Activated naive CD8-positive, alpha-beta T cell treated with anti-CD3 and anti-CD28 coated beads, Interleukin-2, amount 50 U/mL, for 24 hours (primary cell): ENCODE results near the gene MYH11.
A peak's percentile ranks its signal among the peaks of the same experiment; 100 is the strongest.
"Not testable (repeated sequence)": the region's sequence is repeated elsewhere in the genome, so short reads cannot be mapped to it uniquely, and the experiment has no call there.

ENCODE experiments used
- ATAC-seq: fragments of 150-1000 bp; cut with Tn5 transposase; one replicate; pipeline ENCODE4 v1.10.0; 2021
- DNase-seq: peaks from one replicate; pipeline ENCODE4 v3.0.0; 2021
- H3K27ac Mint-ChIP-seq: one replicate; pipeline ENCODE4 v1.8.0; 2021; ENCODE audit warnings: mild to moderate bottlenecking, mixed read lengths
- H3K27me3 Mint-ChIP-seq: one replicate; pipeline ENCODE4 v1.8.0; 2021; ENCODE audit warnings: mixed read lengths
- H3K36me3 Mint-ChIP-seq: one replicate; pipeline ENCODE4 v1.8.0; 2021; ENCODE audit warnings: low read depth, mixed read lengths
- H3K4me1 Mint-ChIP-seq: one replicate; pipeline ENCODE4 v1.8.0; 2021; ENCODE audit warnings: mixed read lengths
- H3K4me3 Mint-ChIP-seq: one replicate; pipeline ENCODE4 v1.8.0; 2021; ENCODE audit warnings: mild to moderate bottlenecking, moderate library complexity, mixed read lengths
- H3K9me3 Mint-ChIP-seq: one replicate; pipeline ENCODE4 v1.8.0; 2021; ENCODE audit warnings: mixed read lengths

MYH11 gene

DNA sequence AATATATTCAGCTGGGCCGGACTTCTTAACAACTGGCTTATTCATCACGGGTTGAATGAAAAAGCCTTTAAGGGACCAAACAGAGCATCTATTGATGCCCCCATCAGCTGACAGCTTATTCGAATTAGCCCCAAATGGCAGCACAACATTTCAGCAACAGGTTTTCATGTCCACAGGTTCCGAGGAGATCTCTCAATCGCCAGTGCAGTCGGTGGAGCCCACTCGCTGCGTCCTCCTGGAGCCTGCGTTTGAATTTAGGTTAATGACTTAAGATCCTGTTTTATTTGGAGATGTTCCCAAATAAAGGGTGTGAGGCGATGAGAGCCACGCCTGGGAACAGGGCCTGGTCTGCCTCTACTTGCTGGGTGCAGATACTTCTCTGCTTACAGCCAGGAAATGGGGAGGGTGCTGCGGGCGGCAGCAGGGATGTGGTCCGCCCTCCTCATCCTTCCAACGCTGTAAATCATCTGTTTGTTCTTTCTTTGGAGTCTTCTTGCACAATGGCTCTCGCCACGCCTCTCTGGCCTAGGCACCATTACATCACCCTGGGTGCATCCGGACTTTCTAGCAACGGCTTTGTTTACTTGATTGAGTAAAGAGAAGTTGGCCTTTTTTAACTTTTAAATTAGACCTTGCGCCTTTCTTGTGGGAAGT lies 184.2 kb downstream of the MYH11 start:
- peaks cover 43% of the 10 kb centered on the region for H3K36me3 Mint-ChIP-seq
- H3K27me3 Mint-ChIP-seq, result no peaks in the 10 kb centered on the region
- peak; percentile 50 for DNase-seq
- ATAC-seq, result peak; percentile 87
- H3K4me3 Mint-ChIP-seq, result peak overlapping the region; percentile 63
- H3K4me1 Mint-ChIP-seq, result peaks cover 42% of the 10 kb centered on the region
- H3K9me3 Mint-ChIP-seq, result no peaks in the 10 kb centered on the region
- H3K27ac Mint-ChIP-seq, result peak overlapping the region; percentile 95

DNA sequence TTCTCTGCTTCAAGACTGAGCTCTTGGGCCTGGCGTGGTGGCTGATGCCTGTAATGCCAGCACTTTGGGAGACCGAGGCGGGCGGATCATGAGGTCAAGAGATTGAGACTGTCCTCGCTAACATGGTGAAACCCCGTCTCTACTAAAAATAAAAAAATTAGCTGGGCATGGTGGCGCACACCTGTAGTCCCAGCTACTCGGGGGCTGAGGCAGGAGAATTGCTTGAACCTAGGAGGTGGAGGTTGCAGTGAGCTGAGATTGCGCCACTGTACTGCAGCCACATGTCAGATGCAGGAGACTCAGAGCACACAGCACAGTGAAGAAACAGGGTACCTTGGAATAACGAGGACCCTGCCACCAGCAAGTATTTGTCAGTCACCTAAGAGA lies 184.7 kb downstream of the MYH11 start:
- H3K9me3 Mint-ChIP-seq, ATAC-seq, H3K27me3 Mint-ChIP-seq, DNase-seq, H3K4me3 Mint-ChIP-seq: not testable (repeated sequence)
- peaks cover 42% of the 10 kb centered on the region for H3K4me1 Mint-ChIP-seq
- H3K36me3 Mint-ChIP-seq, result peaks cover 46% of the 10 kb centered on the region
- H3K27ac Mint-ChIP-seq, result peak overlapping the region; percentile 95

DNA sequence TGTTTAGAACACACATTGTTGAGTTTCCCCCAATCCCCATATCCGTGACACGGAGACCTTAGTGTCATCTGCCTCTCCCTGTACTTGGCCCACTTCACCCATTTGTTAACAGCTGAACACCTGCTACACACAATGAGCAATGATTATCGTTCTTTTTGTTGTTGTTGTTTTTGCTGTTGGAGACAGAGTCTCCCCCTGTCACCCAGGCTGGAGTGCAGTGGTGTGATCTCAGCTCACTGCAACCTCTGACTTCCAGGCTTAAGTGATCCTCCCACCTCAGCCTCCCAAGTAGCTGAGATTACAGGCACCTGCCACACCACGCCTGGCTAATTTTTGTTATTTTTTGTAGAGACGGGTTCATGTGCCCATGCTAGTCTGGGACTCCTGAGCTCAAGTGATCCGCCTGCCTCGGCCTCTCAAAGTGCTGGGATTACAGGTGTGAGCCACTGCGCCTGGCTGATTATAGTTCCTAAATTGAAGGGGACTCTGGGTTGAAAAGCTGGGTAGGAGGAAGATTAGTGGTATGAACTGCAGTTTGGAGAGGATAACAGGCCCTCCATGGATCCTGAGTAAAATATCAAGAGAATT lies 185.2 kb downstream of the MYH11 start:
- ATAC-seq (no peak), DNase-seq (no peak)
- peaks cover 50% of the 10 kb centered on the region for H3K36me3 Mint-ChIP-seq
- peaks cover 42% of the 10 kb centered on the region for H3K4me1 Mint-ChIP-seq
- H3K4me3 Mint-ChIP-seq, result no peak overlapping the region
- no peaks in the 10 kb centered on the region for H3K27me3 Mint-ChIP-seq
- peak overlapping the region; percentile 95 for H3K27ac Mint-ChIP-seq
- no peaks in the 10 kb centered on the region for H3K9me3 Mint-ChIP-seq

DNA sequence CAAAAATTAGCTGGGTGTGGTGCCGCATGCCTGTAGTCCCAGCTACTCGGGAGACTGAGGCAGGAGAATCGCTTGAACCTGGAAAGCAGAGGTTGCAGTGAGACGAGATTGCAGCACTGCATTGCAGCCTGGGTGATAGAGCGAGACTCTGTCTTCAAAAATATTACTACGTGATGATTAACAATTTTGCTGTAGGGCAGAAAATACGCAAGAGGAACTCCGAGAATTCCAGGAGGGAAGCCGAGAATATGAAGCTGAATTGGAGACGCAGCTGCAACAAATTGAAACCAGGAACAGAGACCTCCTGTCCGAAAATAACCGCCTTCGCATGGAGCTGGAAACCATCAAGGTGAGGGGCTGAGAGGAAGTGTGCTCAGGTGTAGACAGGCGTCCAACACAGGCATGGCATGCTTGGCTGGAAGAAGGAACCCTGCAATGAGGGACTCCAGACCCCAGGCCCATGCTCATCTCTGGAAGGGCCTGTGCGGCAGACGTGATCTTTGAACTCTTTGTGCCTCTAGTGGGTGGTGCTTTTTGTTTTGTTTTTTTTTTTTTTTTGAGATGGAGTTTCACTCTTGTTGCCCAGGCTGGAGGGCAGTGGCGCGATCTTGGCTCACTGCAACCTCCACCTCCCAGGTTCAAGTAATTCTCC lies 189.6 kb downstream of the MYH11 start:
- Mint-ChIP-seq H3K9me3 (no peaks in the 10 kb centered on the region), H3K27me3 (no peaks in the 10 kb centered on the region), H3K36me3 (peaks cover 45% of the 10 kb centered on the region), H3K4me1 (peaks cover 13% of the 10 kb centered on the region), H3K27ac (no peak overlapping the region), H3K4me3 (no peak overlapping the region)
- DNase-seq, result no peak
- no peak for ATAC-seq

DNA sequence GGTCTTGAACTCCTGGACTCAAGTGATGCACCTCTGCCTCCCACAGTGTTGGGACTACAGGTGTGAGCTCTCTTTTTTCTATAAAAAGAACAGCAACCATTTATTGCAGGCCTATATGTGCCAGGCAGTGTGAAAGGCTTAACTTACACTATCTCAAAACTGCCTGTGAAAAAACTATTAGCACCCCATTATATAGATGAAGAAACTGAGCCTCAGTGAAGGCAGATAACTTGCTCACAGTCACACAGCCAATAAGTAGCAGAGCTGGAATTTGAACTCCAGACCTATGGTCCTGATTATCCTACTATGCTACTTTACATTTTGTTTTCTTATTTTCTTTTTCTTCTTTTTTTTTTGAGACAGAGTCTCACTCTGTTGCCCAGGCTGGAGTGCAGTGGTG lies 191.7 kb downstream of the MYH11 start:
- DNase-seq (no peak), ATAC-seq (no peak)
- Mint-ChIP-seq H3K9me3 (no peaks in the 10 kb centered on the region), H3K4me3 (no peak overlapping the region), H3K27me3 (no peaks in the 10 kb centered on the region), H3K36me3 (peaks cover 45% of the 10 kb centered on the region), H3K27ac (no peak overlapping the region), H3K4me1 (peaks cover 14% of the 10 kb centered on the region)

DNA sequence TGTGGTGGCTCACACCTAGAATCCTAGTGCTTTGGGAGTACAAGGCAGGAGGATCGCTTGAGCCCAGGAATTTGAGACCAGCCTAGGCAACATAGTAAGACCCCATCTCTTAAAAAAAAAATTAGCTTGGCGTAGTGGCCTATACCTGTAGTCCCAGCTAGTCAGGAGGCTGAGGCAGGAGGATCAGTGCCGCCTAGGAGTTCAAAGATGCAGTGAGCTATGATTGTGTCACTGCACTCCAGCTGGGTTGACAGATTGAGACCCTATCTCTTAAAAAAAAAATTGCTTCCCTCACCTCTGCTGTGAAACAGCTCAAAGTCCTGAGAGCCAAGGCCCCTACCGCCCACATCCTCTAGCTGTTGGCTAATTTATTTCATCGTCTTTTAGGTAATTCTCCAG lies 196.6 kb downstream of the MYH11 start:
- ATAC-seq, result no peak
- Mint-ChIP-seq H3K9me3 (no peaks in the 10 kb centered on the region), H3K27ac (no peak overlapping the region), H3K4me1 (peaks cover 38% of the 10 kb centered on the region), H3K27me3 (no peaks in the 10 kb centered on the region), H3K4me3 (no peak overlapping the region), H3K36me3 (peaks cover 38% of the 10 kb centered on the region)
- DNase-seq, result no peak

DNA sequence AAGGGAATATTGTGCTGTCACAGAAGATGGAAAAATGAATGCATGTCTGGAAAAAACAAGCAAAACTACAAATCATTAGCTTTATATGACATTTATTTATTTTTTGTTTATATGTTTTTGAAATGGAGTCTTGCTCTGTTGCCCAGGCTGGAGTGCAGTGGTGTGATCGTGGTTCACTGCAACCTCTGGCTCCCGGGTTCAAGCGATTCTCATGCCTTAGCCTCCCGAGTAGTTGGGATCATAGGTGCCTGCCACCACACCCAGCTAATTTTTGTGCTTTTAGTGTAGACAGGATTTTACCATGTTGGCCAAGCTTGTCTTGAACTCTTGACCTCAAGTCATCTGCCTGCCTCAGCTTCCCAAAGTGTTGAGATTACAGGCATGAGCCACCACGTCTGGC lies 198.3 kb downstream of the MYH11 start:
- H3K36me3 Mint-ChIP-seq, result peaks cover 42% of the 10 kb centered on the region
- H3K4me1 Mint-ChIP-seq, result peaks cover 47% of the 10 kb centered on the region

DNA sequence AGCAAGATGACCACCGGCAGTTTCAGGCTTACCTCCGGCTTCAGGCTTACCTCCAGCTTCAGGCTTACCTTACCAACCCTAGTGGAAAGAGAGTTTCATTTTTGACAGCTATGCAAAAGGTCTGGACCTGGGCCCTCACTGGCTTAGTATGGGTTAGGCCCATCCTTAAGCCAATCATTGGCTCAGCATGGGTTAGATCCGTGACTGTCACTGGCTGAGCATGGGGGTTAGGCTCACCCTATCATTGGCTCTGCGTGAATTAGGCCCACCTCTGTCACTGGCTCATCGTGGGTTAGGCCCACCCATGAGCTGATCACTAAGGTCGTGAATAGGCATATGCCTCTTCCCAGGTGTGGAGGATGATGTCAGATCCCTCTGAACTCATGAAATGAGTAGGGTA lies 198.7 kb downstream of the MYH11 start:
- ATAC-seq, result peak; percentile 52
- Mint-ChIP-seq H3K36me3 (peaks cover 45% of the 10 kb centered on the region), H3K27me3 (no peaks in the 10 kb centered on the region), H3K27ac (no peak overlapping the region), H3K4me1 (peaks cover 51% of the 10 kb centered on the region), H3K4me3 (no peak overlapping the region), H3K9me3 (no peaks in the 10 kb centered on the region)
- DNase-seq, result no peak

More for the DNA sequence above, 198.3 kb downstream of the MYH11 start:
- ATAC-seq, result no peak
- Mint-ChIP-seq H3K27me3 (no peaks in the 10 kb centered on the region), H3K27ac (peak overlapping the region; percentile 73), H3K4me3 (no peak overlapping the region), H3K9me3 (no peaks in the 10 kb centered on the region)
- DNase-seq, result no peak

DNA sequence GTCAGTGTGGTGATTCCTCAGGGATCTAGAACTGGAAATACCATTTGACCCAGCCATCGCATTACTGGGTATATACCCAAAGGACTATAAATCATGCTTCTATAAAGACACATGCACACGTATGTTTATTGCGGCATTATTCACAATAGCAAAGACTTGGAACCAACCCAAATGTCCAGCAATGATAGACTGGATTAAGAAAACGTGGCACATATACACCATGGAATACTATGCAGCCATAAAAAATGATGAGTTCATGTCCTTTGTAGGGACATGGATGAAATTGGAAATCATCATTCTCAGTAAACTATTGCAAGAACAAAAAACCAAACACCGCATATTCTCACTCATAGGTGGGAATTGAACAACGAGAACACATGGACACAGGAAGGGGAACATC lies 201.3 kb downstream of the MYH11 start:
- H3K4me3 Mint-ChIP-seq, H3K27me3 Mint-ChIP-seq, DNase-seq, H3K9me3 Mint-ChIP-seq, ATAC-seq, H3K27ac Mint-ChIP-seq: not testable (repeated sequence)
- Mint-ChIP-seq H3K4me1 (peaks cover 63% of the 10 kb centered on the region), H3K36me3 (peaks cover 40% of the 10 kb centered on the region)

DNA sequence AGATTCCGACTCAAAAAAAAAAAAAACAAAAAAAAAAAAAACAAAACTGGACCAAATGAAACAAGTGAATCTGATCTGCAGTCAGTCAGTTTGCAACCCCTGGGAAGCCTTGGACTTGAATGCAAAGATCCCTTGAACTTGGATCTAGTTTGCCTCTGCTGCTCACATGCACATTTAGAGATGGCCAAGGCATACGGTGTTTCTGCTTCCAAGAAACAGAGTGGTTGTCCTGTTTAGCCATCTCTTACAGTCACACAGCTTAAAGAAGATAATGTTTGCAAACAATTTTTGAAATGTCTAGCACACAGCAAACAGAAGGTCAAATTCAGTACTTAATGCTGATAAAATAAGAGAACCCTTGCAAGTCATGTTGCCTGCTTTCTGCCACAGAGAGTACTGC lies 202.2 kb downstream of the MYH11 start:
- H3K4me1 Mint-ChIP-seq, result peaks cover 60% of the 10 kb centered on the region
- DNase-seq (no peak), ATAC-seq (no peak)
- H3K9me3 Mint-ChIP-seq, result no peaks in the 10 kb centered on the region
- H3K4me3 Mint-ChIP-seq, result no peak overlapping the region
- H3K36me3 Mint-ChIP-seq, result peaks cover 37% of the 10 kb centered on the region
- H3K27ac Mint-ChIP-seq, result no peak overlapping the region
- peaks cover 2% of the 10 kb centered on the region for H3K27me3 Mint-ChIP-seq

DNA sequence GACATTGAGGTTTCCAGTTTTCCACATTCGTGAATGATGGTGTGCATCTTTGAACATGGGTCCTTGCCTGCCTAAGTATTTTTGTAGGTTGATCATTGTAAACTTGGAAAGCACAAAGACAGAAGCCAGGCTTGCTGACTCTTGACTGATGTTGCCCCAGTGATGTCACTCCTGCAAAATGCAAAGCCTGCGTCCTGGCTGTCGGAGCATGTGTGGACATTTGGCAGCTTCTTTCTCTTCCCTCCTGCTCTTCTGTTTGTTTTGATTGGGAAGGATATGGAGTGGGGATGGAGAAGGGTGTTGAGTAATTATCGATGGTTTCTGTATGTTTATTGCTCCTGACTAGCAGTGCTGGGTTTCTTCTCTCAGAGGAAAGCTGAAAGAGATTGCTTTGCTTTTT lies 203.6 kb downstream of the MYH11 start:
- H3K4me1 Mint-ChIP-seq, result peaks cover 55% of the 10 kb centered on the region
- H3K36me3 Mint-ChIP-seq, result peaks cover 32% of the 10 kb centered on the region
- ATAC-seq, result no peak
- H3K27ac Mint-ChIP-seq, result no peak overlapping the region
- no peaks in the 10 kb centered on the region for H3K9me3 Mint-ChIP-seq
- peak overlapping the region; percentile 100 for H3K4me3 Mint-ChIP-seq
- peaks cover 2% of the 10 kb centered on the region for H3K27me3 Mint-ChIP-seq
- DNase-seq, result no peak
